Measurements from ENCODE around the gene ZNF784. TPM values are rescaled to one million over a fixed set of nuclear protein-coding genes. Genes with fewer than 3 reads are reported as not detected.

The ZNF784 gene
- total RNA-seq, 6 donors from 2014 or later: 6.8 to 14.7 (median 8.6) TPM

- ATAC-seq (ENCODE audit: low FRiP score in 2 of 2) (peak; percentile 83 to 84), DNase-seq (peak; percentile 95 to 100)
- H3K27me3 ChIP-seq: no peaks in the 10 kb centered on the region
- peaks cover 0 to 23% (median 13%) of the 10 kb centered on the region in 4 donors for H3K36me3 ChIP-seq
- peak within 1 kb of the TSS; percentile 96 to 100 (median 99) for H3K27ac ChIP-seq
- H3K4me1 ChIP-seq: peaks cover 42 to 57% (median 47%) of the 10 kb centered on the region in 4 donors
- TF ChIP-seq POLR2A (IDR thresholded peaks at IDR 0.05): peak; percentile 47 to 83 (median 68)
- TF ChIP-seq EP300 (IDR thresholded peaks at IDR 0.05): peak in 1 of 4 donors; percentile 11
- peak in 1 of 2 donors; percentile 70 for TF ChIP-seq POLR2AphosphoS5 (IDR thresholded peaks at IDR 0.05)
- TF ChIP-seq CTCF (IDR thresholded peaks at IDR 0.05): peak in 2 of 6 experiments; percentile 24 to 27
- WGBS, 2 donors: 0 to 1% methylated on average over 31 to 45 of the region's 95 CpGs
- H3K9me3 ChIP-seq: no peaks in the 10 kb centered on the region
- peak within 1 kb of the TSS; percentile 84 to 99 (median 98) for H3K4me3 ChIP-seq
Measured at GRCh38 chr19:55654868-55655647, 30.7 kb upstream of the ZNF784 start, which contains the start of gene U2AF2. Gene U2AF2 (plus strand): TSS chr19:55655035. CDS start chr19:55655105, 70 bp downstream.

- Histone ChIP-seq H3K27ac (peak overlapping the region; percentile 96 to 100 (median 99)), H3K4me1 (peaks cover 41 to 57% (median 46%) of the 10 kb centered on the region in 4 donors), H3K36me3 (peaks cover 0 to 16% (median 7%) of the 10 kb centered on the region in 4 donors), H3K27me3 (no peaks in the 10 kb centered on the region), H3K9me3 (no peaks in the 10 kb centered on the region), H3K4me3 (peak overlapping the region; percentile 39 to 99 (median 91))
- peak; percentile 91 to 95 for ATAC-seq (ENCODE audit: low FRiP score in 2 of 2)
- 0% methylated on average over 23 to 42 of the region's 52 CpGs for WGBS, 2 donors
- TF ChIP-seq EP300 (IDR thresholded peaks at IDR 0.05): no peak
- no peak for TF ChIP-seq CTCF (IDR thresholded peaks at IDR 0.05)
- TF ChIP-seq POLR2A (IDR thresholded peaks at IDR 0.05): no peak
- no peak for TF ChIP-seq POLR2AphosphoS5 (IDR thresholded peaks at IDR 0.05)
- DNase-seq: peak in 1 of 2 donors; percentile 99
Measured at GRCh38 chr19:55654323-55654867, 30.0 kb upstream of the ZNF784 start.

GRCh38 chr19:55653651-55654322 is 29.4 kb upstream of the ZNF784 start:
- WGBS, 2 donors: 0 to 1% methylated on average over 38 to 55 of the region's 57 CpGs
- peak; percentile 85 to 93 for ATAC-seq (ENCODE audit: low FRiP score in 2 of 2)
- H3K27me3 ChIP-seq: no peaks in the 10 kb centered on the region

More at GRCh38 chr19:55653651-55654322, 29.4 kb upstream of the ZNF784 start:
- no peak for TF ChIP-seq EP300 (IDR thresholded peaks at IDR 0.05)
- peak; percentile 84 to 94 for TF ChIP-seq POLR2AphosphoS5 (IDR thresholded peaks at IDR 0.05)
- TF ChIP-seq POLR2A (IDR thresholded peaks at IDR 0.05): peak; percentile 60 to 94 (median 78)
- peak; percentile 98 to 100 (median 100) for TF ChIP-seq CTCF (IDR thresholded peaks at IDR 0.05)
- Histone ChIP-seq H3K9me3 (no peaks in the 10 kb centered on the region), H3K36me3 (peaks cover 0 to 11% (median under 1%) of the 10 kb centered on the region in 4 donors), H3K4me3 (peak overlapping the region; percentile 39 to 99 (median 91)), H3K4me1 (peaks cover 41 to 57% (median 47%) of the 10 kb centered on the region in 4 donors), H3K27ac (peak overlapping the region; percentile 96 to 100 (median 99))
- DNase-seq: peak; percentile 97 to 98
